22Rv1 (cell line): Measurements from ENCODE around the gene RAD9B.
"Not testable (repeated sequence)": the region's sequence is repeated elsewhere in the genome, so short reads cannot be mapped to it uniquely, and the experiment has no call there.

Experiments used
- H3K27ac ChIP-seq: fragments of 450-650 bp; 2 replicates; pipeline ENCODE4 v1.5.1; 2017
- CTCF ChIP-seq: fragments of 450-650 bp; IDR thresholded peaks from 2 replicates; pipeline ENCODE4 v1.5.1; 2017; ENCODE audit warnings: mild to moderate bottlenecking
- ZFX ChIP-seq: fragments of 450-650 bp; IDR thresholded peaks from 2 replicates; pipeline ENCODE4 v1.6.1; 2017; ENCODE audit warnings: antibody characterized with exemption, borderline replicate concordance

Gene RAD9B

GRCh38 chr12:110508071-110508586, 6.0 kb downstream of the RAD9B start:
- H3K27ac ChIP-seq, result no peak overlapping the region
- TF ChIP-seq ZFX (no peak), CTCF (no peak)

GRCh38 chr12:110513842-110514241, 11.7 kb downstream of the RAD9B start:
- no peak overlapping the region for H3K27ac ChIP-seq
- no peak for TF ChIP-seq CTCF

- H3K27ac ChIP-seq, result no peak overlapping the region
- no peak for TF ChIP-seq CTCF
- TF ChIP-seq ZFX, result no peak
Observed at GRCh38 chr12:110514363-110514762, 12.2 kb downstream of the RAD9B start.

- TF ChIP-seq ZFX (no peak), CTCF (no peak)
- no peak overlapping the region for H3K27ac ChIP-seq
Observed at GRCh38 chr12:110516995-110517394, 14.9 kb downstream of the RAD9B start.

- H3K27ac ChIP-seq, result not testable (repeated sequence)
Observed at GRCh38 chr12:110518014-110518413, 15.9 kb downstream of the RAD9B start.

- H3K27ac ChIP-seq, result not testable (repeated sequence)
Observed at GRCh38 chr12:110520876-110521712, 19.0 kb downstream of the RAD9B start.

- TF ChIP-seq ZFX (no peak), CTCF (no peak)
- no peak overlapping the region for H3K27ac ChIP-seq
Observed at GRCh38 chr12:110528277-110528839, 26.2 kb downstream of the RAD9B start.

- H3K27ac ChIP-seq, result no peak overlapping the region
- TF ChIP-seq CTCF (no peak), ZFX (no peak)
Observed at GRCh38 chr12:110530511-110530910, 28.4 kb downstream of the RAD9B start.
